Effector memory CD4-positive, alpha-beta T cell (primary cell): ENCODE measurements around the gene UBAC2.
"Not testable (repeated sequence)": the region's sequence is repeated elsewhere in the genome, so short reads cannot be mapped to it uniquely, and the experiment has no call there.

Experiments used
- DNase-seq, 3 donors: peaks; one replicate each; pipeline ENCODE4 v3.0.0-alpha.2; 2020
- H3K27ac ChIP-seq: 2 replicates; pipeline ENCODE4 v1.7.0; 2013; ENCODE audit warnings: mild to moderate bottlenecking, low read length, moderate library complexity; ENCODE audit not compliant: insufficient read depth, poor library complexity, severe bottlenecking
- H3K27me3 ChIP-seq: replicated peaks from 2 replicates; pipeline ENCODE4 v1.7.0; 2013; ENCODE audit warnings: mild to moderate bottlenecking, low read length; ENCODE audit not compliant: insufficient read depth, control insufficient read depth, poor library complexity, severe bottlenecking
- H3K36me3 ChIP-seq: 2 replicates; pipeline ENCODE4 v1.7.0; 2013; ENCODE audit warnings: mild to moderate bottlenecking, low read length, moderate library complexity; ENCODE audit not compliant: control insufficient read depth, insufficient read depth
- H3K4me1 ChIP-seq: 2 replicates; pipeline ENCODE4 v1.7.0; 2013; ENCODE audit warnings: low read length, mild to moderate bottlenecking; ENCODE audit not compliant: control insufficient read depth, insufficient read depth, poor library complexity, severe bottlenecking
- H3K4me3 ChIP-seq: 2 replicates; pipeline ENCODE4 v1.7.0; 2013; ENCODE audit warnings: low read length, low read depth, mild to moderate bottlenecking; ENCODE audit not compliant: insufficient read depth, poor library complexity, severe bottlenecking
- H3K9me3 ChIP-seq: 2 replicates; pipeline ENCODE4 v1.7.0; 2013; ENCODE audit warnings: mild to moderate bottlenecking, low read length, moderate library complexity; ENCODE audit not compliant: control insufficient read depth

Gene UBAC2

DNA sequence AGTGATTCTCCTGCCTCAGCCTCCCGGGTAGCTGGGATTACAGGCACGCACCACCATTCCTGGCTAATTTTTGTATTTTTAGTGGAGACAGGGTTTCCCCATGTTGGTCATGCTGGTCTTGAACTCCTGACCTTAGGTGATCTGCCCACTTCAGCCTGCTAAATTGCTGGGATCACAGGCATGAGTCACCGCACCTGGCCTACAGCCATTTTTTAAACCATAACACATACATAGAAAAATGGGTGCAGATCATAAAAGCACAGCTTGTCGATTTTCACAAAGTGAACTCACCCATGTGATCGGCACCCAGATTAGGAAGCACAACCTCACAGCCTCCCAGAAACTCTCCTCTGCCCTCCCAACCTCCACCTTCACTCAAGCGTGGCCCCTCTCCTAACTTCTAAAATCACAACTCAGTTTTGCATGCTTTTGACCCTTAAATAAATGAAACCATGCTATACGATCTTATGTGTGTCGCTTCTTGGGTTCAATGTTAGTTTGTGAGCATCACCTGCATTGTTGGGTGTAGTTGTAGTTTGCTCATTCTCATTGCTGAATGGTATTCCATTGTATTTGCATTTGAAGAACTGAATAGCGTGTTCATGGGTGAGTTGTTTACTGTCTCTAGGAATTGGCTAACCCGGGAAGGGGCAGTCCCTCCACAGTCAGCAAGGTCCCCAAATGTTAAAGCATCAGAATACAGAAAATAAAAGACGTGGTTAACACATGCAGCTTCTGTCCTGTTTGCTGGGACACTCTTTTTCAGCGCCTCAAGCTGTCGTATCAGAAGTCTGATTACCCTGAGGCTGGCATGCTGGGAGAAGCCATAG lies 210.2 kb downstream of the UBAC2 start:
- H3K9me3 ChIP-seq, H3K36me3 ChIP-seq, H3K27ac ChIP-seq, H3K4me3 ChIP-seq, H3K27me3 ChIP-seq, DNase-seq, H3K4me1 ChIP-seq: not testable (repeated sequence)

DNA sequence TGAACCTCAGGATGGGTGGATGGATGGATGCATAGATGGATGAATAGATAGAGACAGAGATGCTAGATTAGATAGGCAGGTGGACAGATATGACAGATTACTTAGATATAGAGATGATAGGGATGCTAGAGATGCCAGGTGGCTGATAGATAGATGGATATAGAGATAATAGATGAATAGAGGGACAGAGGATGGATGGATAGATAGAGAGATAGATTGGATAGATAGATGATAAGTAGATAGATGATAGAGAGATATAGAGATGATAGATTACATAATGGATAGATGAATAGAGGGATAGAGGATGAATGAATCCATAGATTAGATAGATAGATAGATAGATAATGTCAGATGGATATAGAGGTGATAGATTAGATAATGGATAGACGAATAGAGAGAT lies 212.2 kb downstream of the UBAC2 start:
- Histone ChIP-seq H3K27ac (no peak overlapping the region), H3K4me3 (no peak overlapping the region), H3K36me3 (no peaks in the 10 kb centered on the region), H3K27me3 (no peaks in the 10 kb centered on the region), H3K9me3 (no peaks in the 10 kb centered on the region), H3K4me1 (no peaks in the 10 kb centered on the region)
- DNase-seq = no peak

DNA sequence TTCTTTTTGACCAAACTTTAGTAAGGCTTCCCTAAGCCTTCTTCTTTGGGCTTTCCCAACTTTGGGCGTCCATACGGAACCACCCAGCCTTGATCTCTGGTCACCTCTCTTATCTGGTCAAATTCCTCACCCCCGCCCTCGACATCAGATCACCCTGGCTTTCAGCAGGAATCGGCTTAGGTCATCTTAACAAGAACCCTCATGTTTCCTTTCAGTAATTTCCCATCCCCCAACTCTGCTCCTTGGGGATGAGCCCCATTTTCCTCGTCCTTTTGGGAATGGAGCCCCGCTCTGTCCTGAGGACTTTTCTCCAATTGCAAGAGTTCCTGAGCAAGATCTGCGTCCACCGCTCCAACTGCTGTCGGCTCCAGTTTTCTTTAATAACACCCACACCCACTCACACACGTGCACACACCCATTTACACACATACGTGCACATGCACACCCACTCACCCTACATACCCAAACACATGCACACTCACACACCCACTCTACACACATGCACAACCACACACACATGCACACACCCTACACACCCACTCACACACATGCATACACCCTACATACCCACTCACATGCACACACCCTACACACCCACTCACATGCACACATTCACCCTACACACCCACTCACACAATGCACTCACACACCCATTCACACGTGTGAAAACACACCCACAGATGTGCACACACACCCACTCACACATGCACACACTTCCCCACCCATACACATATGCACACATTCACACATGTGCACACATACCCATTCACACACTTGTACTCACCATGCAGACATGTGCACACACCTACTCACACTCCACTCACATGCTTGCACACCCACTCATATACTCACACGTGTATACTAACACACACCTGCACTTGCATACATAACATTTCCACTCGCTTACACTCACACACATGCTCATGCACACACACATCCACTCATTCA lies 213.7 kb downstream of the UBAC2 start:
- Histone ChIP-seq H3K27ac (peak overlapping the region; percentile 18), H3K4me1 (peaks cover 1% of the 10 kb centered on the region)

DNA sequence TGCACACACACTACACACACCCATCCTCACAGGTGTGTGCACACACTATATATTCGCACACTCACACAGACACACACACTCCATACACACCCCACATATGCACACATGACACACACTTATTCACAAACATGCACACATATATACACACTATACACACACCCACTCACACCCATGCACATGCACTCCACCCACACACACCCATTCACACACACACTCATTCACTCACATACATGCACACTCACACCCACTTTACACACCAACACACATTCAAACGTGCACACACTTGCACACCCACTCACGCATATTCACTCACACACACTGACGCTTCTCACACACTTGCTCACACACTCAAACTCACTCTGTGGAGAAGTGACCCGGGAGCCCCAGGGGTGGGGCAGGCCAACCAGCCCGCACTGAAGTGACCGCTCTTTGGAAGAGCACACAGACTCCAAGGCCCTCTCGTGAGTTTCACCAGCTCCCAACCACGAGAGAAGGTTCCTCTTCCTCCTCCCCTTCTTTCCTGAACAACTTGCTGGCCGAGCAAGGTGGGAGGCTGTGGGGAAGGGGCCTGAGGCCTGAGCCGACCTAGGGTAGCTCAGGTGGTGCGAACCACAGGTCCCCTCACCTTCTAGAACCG lies 214.5 kb downstream of the UBAC2 start:
- Histone ChIP-seq H3K36me3 (no peaks in the 10 kb centered on the region), H3K4me3 (no peak overlapping the region), H3K27me3 (no peaks in the 10 kb centered on the region), H3K9me3 (no peaks in the 10 kb centered on the region), H3K4me1 (peaks cover 9% of the 10 kb centered on the region), H3K27ac (peak overlapping the region; percentile 40)
- DNase-seq = no peak

More for the DNA sequence above, 213.7 kb downstream of the UBAC2 start:
- no peak overlapping the region for H3K4me3 ChIP-seq
- H3K27me3 ChIP-seq = no peaks in the 10 kb centered on the region
- no peaks in the 10 kb centered on the region for H3K36me3 ChIP-seq
- DNase-seq = no peak
- H3K9me3 ChIP-seq = no peaks in the 10 kb centered on the region

DNA sequence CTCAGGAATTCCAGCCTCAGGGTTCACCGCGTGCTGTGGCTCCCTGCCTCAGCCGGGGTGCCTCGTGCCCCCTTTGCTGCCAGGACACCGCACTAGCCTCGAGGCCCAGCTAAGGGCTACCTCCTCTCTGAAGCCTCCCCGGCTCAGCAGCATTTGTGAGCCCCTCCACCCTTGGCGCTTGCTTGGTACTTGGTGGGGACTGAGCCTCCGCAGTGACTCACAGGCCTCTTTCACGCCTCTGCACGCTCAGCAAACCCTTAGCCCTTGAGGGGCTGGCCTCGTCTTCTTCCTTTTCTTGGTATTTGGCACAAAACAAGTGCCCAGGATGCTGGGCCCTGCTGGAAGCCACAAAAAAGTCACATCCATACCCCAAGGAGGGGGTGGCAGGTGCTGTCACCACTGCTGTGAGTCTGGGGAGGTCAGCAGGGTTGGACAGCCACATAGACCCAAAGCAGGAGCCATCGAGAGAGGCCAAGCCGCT lies 215.2 kb downstream of the UBAC2 start:
- H3K27me3 ChIP-seq = no peaks in the 10 kb centered on the region
- H3K27ac ChIP-seq = peak overlapping the region; percentile 40
- no peak overlapping the region for H3K4me3 ChIP-seq
- H3K4me1 ChIP-seq = peaks cover 13% of the 10 kb centered on the region
- DNase-seq = no peak
- H3K36me3 ChIP-seq = no peaks in the 10 kb centered on the region
- no peaks in the 10 kb centered on the region for H3K9me3 ChIP-seq

GRCh38 chr13:99416411-99417121 lies 215.9 kb downstream of the UBAC2 start:
- peaks cover 13% of the 10 kb centered on the region for H3K4me1 ChIP-seq
- H3K27ac ChIP-seq = peak overlapping the region; percentile 40
- H3K4me3 ChIP-seq = no peak overlapping the region
- no peaks in the 10 kb centered on the region for H3K27me3 ChIP-seq
- H3K9me3 ChIP-seq = no peaks in the 10 kb centered on the region
- DNase-seq = no peak
- no peaks in the 10 kb centered on the region for H3K36me3 ChIP-seq

- Histone ChIP-seq H3K9me3 (no peaks in the 10 kb centered on the region), H3K36me3 (no peaks in the 10 kb centered on the region), H3K4me3 (no peak overlapping the region), H3K4me1 (peaks cover 13% of the 10 kb centered on the region), H3K27ac (peak overlapping the region; percentile 40), H3K27me3 (no peaks in the 10 kb centered on the region)
- no peak for DNase-seq
Measured at GRCh38 chr13:99417201-99418102, 216.8 kb downstream of the UBAC2 start.

DNA sequence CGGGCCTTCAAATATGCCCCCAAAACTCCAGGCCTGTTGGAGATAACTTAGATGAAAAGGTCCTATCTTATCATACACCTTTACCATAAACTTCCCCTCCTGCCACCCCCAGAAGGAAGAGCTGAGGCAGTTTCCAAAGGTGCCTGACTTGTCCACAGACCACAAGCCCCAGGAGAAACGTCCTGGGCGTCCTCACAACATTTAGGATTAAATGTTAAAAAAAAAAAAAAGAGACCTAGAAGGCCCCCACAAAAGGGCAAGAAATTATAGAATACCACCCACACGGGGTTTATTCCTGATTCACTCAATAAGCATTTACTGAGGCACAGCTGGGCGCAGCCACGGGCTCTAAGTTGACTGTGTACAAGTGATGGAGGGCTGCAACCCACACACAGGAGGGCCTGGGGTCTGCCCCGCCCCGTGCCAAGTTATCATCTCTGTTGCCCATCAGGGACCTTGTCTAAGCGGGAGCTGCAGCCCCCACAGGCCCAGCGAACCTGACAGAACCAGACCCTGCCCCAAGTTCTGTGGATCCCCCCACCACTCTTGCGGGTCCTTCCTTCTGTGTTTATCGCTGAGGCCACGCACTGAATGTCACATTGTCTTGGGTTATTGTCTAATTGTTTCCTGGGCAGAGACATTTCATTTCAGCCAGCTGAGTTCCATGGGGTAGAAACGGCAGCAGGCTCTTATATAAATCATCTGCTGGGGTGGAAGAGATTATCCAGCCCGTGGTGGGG lies 217.6 kb downstream of the UBAC2 start:
- no peaks in the 10 kb centered on the region for H3K36me3 ChIP-seq
- no peak overlapping the region for H3K27ac ChIP-seq
- DNase-seq = no peak
- no peaks in the 10 kb centered on the region for H3K9me3 ChIP-seq
- H3K4me3 ChIP-seq = no peak overlapping the region
- no peaks in the 10 kb centered on the region for H3K27me3 ChIP-seq
- peaks cover 13% of the 10 kb centered on the region for H3K4me1 ChIP-seq
